ENCODE data around the gene CS.

CS gene

GRCh38 chr12:56307221-56307965, 7.3 kb upstream of the CS start:
- Histone ChIP-seq H4K20me1 (ENCODE audit: insufficient read depth, low read length) (no peaks in the 10 kb centered on the region), H3K4me1 (ENCODE audit: low read length) (peaks cover 6% of the 10 kb centered on the region), H3K4me2 (ENCODE audit: low read length) (no peak overlapping the region), H3K79me2 (ENCODE audit: low read length) (no peaks in the 10 kb centered on the region), H3K36me3 (replicated peaks; ENCODE audit: low read depth, low read length) (peaks cover 23% of the 10 kb centered on the region), H2AFZ (ENCODE audit: low read depth, low read length) (no peak overlapping the region), H3K27ac (ENCODE audit: low read length) (no peak overlapping the region), H3K9ac (ENCODE audit: low read length) (no peak overlapping the region), H3K27me3 (ENCODE audit: low read depth, low read length) (no peaks in the 10 kb centered on the region), H3K4me3 (ENCODE audit: low read length) (no peak overlapping the region), H3K9me3 (ENCODE audit: insufficient read depth, low read length) (no peaks in the 10 kb centered on the region)
- TF ChIP-seq EZH2phosphoT487 (IDR thresholded peaks at IDR 0.05; ENCODE audit: low read depth) (no peak), CTCF (IDR thresholded peaks at IDR 0.05; ENCODE audit: low read depth, low read length) (no peak)

GRCh38 chr12:56304872-56305590, 4.9 kb upstream of the CS start:
- Histone ChIP-seq H3K4me3 (ENCODE audit: low read length) (no peak overlapping the region), H3K9ac (ENCODE audit: low read length) (no peak overlapping the region), H2AFZ (ENCODE audit: low read depth, low read length) (no peak overlapping the region), H3K36me3 (replicated peaks; ENCODE audit: low read depth, low read length) (peaks cover 12% of the 10 kb centered on the region), H3K79me2 (ENCODE audit: low read length) (peaks cover 6% of the 10 kb centered on the region; the same call in 1 of the 2 replicates), H3K4me1 (ENCODE audit: low read length) (peaks cover 21% of the 10 kb centered on the region), H3K27ac (ENCODE audit: low read length) (no peak overlapping the region), H3K4me2 (ENCODE audit: low read length) (no peak overlapping the region), H4K20me1 (ENCODE audit: insufficient read depth, low read length) (no peaks in the 10 kb centered on the region), H3K9me3 (ENCODE audit: insufficient read depth, low read length) (no peaks in the 10 kb centered on the region), H3K27me3 (ENCODE audit: low read depth, low read length) (no peaks in the 10 kb centered on the region)
- TF ChIP-seq EZH2phosphoT487 (IDR thresholded peaks at IDR 0.05; ENCODE audit: low read depth) (no peak), CTCF (IDR thresholded peaks at IDR 0.05; ENCODE audit: low read depth, low read length) (no peak)

GRCh38 chr12:56304276-56304675, 4.1 kb upstream of the CS start:
- no peak overlapping the region for H3K4me3 ChIP-seq (ENCODE audit: low read length)
- peaks cover 7% of the 10 kb centered on the region for H3K36me3 ChIP-seq (replicated peaks; ENCODE audit: low read depth, low read length)

More at GRCh38 chr12:56304276-56304675, 4.1 kb upstream of the CS start:
- Histone ChIP-seq H4K20me1 (ENCODE audit: insufficient read depth, low read length) (no peaks in the 10 kb centered on the region), H3K27me3 (ENCODE audit: low read depth, low read length) (no peaks in the 10 kb centered on the region), H3K27ac (ENCODE audit: low read length) (no peak overlapping the region), H2AFZ (ENCODE audit: low read depth, low read length) (no peak overlapping the region), H3K4me2 (ENCODE audit: low read length) (no peak overlapping the region), H3K4me1 (ENCODE audit: low read length) (peaks cover 21% of the 10 kb centered on the region), H3K79me2 (ENCODE audit: low read length) (peaks cover 14% of the 10 kb centered on the region), H3K9ac (ENCODE audit: low read length) (no peak overlapping the region), H3K9me3 (ENCODE audit: insufficient read depth, low read length) (no peaks in the 10 kb centered on the region)
- TF ChIP-seq EZH2phosphoT487 (IDR thresholded peaks at IDR 0.05; ENCODE audit: low read depth), result no peak
- TF ChIP-seq CTCF (IDR thresholded peaks at IDR 0.05; ENCODE audit: low read depth, low read length), result no peak

Data from OCI-LY3 (cell line).